Astrocyte (in vitro differentiated cells and primary cell): ENCODE data around the gene IFIT3. TPM values are rescaled to one million over a fixed set of nuclear protein-coding genes. Genes with fewer than 3 reads are reported as not detected.
"Not testable (repeated sequence)": the region's sequence is repeated elsewhere in the genome, so short reads cannot be mapped to it uniquely, and the experiment has no call there.

Experiments used
- DNase-seq: peaks from one replicate; pipeline ENCODE4 v3.0.0-alpha.2; 2010; ENCODE audit warnings: low read depth
- FAIRE-seq: peaks from 2 replicates; lab custom pipeline; 2011; peaks lifted over from hg19 to GRCh38; lab: Jason Lieb, UNC
- H2AFZ ChIP-seq: 2 replicates; pipeline ENCODE4 v1.6.0; 2012; ENCODE audit warnings: low read depth, low read length, inconsistent platforms
- H3K27ac ChIP-seq: 2 replicates; pipeline ENCODE4 v1.5.1; 2011; ENCODE audit warnings: low read depth, low read length, inconsistent platforms
- H3K27me3 ChIP-seq: 2 replicates; pipeline ENCODE4 v1.6.0; 2011; ENCODE audit warnings: low read length, inconsistent platforms; ENCODE audit not compliant: insufficient read depth
- H3K36me3 ChIP-seq: 2 replicates; pipeline ENCODE4 v1.5.1; 2011; ENCODE audit warnings: low read length, inconsistent platforms; ENCODE audit not compliant: insufficient read depth
- H3K4me1 ChIP-seq: 2 replicates; pipeline ENCODE4 v1.5.1; 2011; ENCODE audit warnings: low read length, inconsistent platforms; ENCODE audit not compliant: insufficient read depth
- H3K4me2 ChIP-seq: 2 replicates; pipeline ENCODE4 v1.6.0; 2012; ENCODE audit warnings: low read length, inconsistent platforms
- H3K4me3 ChIP-seq: 2 replicates; pipeline ENCODE4 v1.5.1; 2011; ENCODE audit warnings: low read depth, mild to moderate bottlenecking, low read length, inconsistent platforms; ENCODE audit not compliant: insufficient read depth
- H3K79me2 ChIP-seq: 2 replicates; pipeline ENCODE4 v1.6.0; 2012; ENCODE audit warnings: mild to moderate bottlenecking, low read length, inconsistent platforms; ENCODE audit not compliant: insufficient read depth
- H3K9ac ChIP-seq: 2 replicates; pipeline ENCODE4 v1.6.0; 2012; ENCODE audit warnings: mild to moderate bottlenecking, low read length, inconsistent platforms
- H3K9me3 ChIP-seq: 2 replicates; pipeline ENCODE4 v1.5.1; 2012; ENCODE audit warnings: low read depth, mild to moderate bottlenecking, low read length, inconsistent platforms; ENCODE audit not compliant: insufficient read depth
- H4K20me1 ChIP-seq: 2 replicates; pipeline ENCODE4 v1.6.0; 2012; ENCODE audit warnings: low read length, inconsistent platforms; ENCODE audit not compliant: insufficient read depth
- H3K27ac Mint-ChIP-seq: one replicate; pipeline ENCODE4 v1.8.0; 2021; ENCODE audit warnings: mild to moderate bottlenecking, mixed read lengths; ENCODE audit not compliant: unreplicated experiment
- H3K27me3 Mint-ChIP-seq: one replicate; pipeline ENCODE4 v1.8.0; 2021; ENCODE audit warnings: low read depth, mixed read lengths; ENCODE audit not compliant: unreplicated experiment
- H3K36me3 Mint-ChIP-seq: one replicate; pipeline ENCODE4 v1.8.0; 2021; ENCODE audit warnings: low read depth, mixed read lengths; ENCODE audit not compliant: unreplicated experiment
- H3K4me1 Mint-ChIP-seq: one replicate; pipeline ENCODE4 v1.8.0; 2021; ENCODE audit warnings: low read depth, mixed read lengths; ENCODE audit not compliant: unreplicated experiment
- H3K4me3 Mint-ChIP-seq: one replicate; pipeline ENCODE4 v1.8.0; 2021; ENCODE audit warnings: mild to moderate bottlenecking, moderate library complexity, mixed read lengths; ENCODE audit not compliant: unreplicated experiment
- H3K9me3 Mint-ChIP-seq: one replicate; pipeline ENCODE4 v1.8.0; 2021; ENCODE audit warnings: mild to moderate bottlenecking, mixed read lengths; ENCODE audit not compliant: unreplicated experiment
- CTCF ChIP-seq: IDR thresholded peaks from 2 replicates; pipeline ENCODE4 v1.5.1; 2011; ENCODE audit warnings: low read depth, mild to moderate bottlenecking, inconsistent platforms, low read length, moderate library complexity; ENCODE audit not compliant: insufficient read depth
- EZH2 ChIP-seq: IDR thresholded peaks from 2 replicates; pipeline ENCODE4 v1.6.1; 2012; ENCODE audit warnings: mild to moderate bottlenecking, low read length, inconsistent platforms; ENCODE audit not compliant: insufficient read depth
- total RNA-seq: library from RNA; stranded (reverse); gene quantifications from 2 replicates; pipeline ENCODE4 v1.2.1, GENCODE V29; 2021

Gene IFIT3
- total RNA-seq, 1 donor from 2014 or later, result 171 TPM

GRCh38 chr10:89350631-89351315 is 23.0 kb downstream of the IFIT3 start:
- not testable (repeated sequence) for H3K4me3 ChIP-seq, H3K36me3 Mint-ChIP-seq, FAIRE-seq, H3K27me3 ChIP-seq, H3K79me2 ChIP-seq, DNase-seq, H3K27me3 Mint-ChIP-seq, H3K9me3 Mint-ChIP-seq, H3K36me3 ChIP-seq, H3K9me3 ChIP-seq, H4K20me1 ChIP-seq
- H3K27ac Mint-ChIP-seq, result peak overlapping the region; percentile 99
- H3K4me3 Mint-ChIP-seq, result peak overlapping the region; percentile 3
- Histone ChIP-seq H3K27ac (peak overlapping the region; percentile 96), H3K4me1 (peaks cover 30% of the 10 kb centered on the region), H3K9ac (peak overlapping the region; percentile 82), H2AFZ (peak overlapping the region; percentile 36), H3K4me2 (peak overlapping the region; percentile 74)
- peaks cover 43% of the 10 kb centered on the region for H3K4me1 Mint-ChIP-seq

GRCh38 chr10:89351412-89351779 is 23.6 kb downstream of the IFIT3 start:
- H3K27me3 ChIP-seq, result no peaks in the 10 kb centered on the region
- Mint-ChIP-seq H3K4me3 (no peak overlapping the region), H3K9me3 (no peaks in the 10 kb centered on the region), H3K27ac (peak overlapping the region; percentile 99), H3K27me3 (no peaks in the 10 kb centered on the region), H3K36me3 (no peaks in the 10 kb centered on the region), H3K4me1 (peaks cover 40% of the 10 kb centered on the region)
- FAIRE-seq, result no peak
- H4K20me1 ChIP-seq, result no peaks in the 10 kb centered on the region
- no peaks in the 10 kb centered on the region for H3K79me2 ChIP-seq
- peak overlapping the region; percentile 82 for H3K9ac ChIP-seq
- H3K36me3 ChIP-seq, result no peaks in the 10 kb centered on the region
- peak overlapping the region; percentile 96 for H3K27ac ChIP-seq
- H2AFZ ChIP-seq, result peak overlapping the region; percentile 61
- H3K4me2 ChIP-seq, result peak overlapping the region; percentile 74
- no peak for DNase-seq
- H3K9me3 ChIP-seq, result no peaks in the 10 kb centered on the region
- H3K4me3 ChIP-seq, result peak overlapping the region; percentile 47
- no peak for TF ChIP-seq CTCF
- no peak for TF ChIP-seq EZH2
- peaks cover 30% of the 10 kb centered on the region for H3K4me1 ChIP-seq

DNA sequence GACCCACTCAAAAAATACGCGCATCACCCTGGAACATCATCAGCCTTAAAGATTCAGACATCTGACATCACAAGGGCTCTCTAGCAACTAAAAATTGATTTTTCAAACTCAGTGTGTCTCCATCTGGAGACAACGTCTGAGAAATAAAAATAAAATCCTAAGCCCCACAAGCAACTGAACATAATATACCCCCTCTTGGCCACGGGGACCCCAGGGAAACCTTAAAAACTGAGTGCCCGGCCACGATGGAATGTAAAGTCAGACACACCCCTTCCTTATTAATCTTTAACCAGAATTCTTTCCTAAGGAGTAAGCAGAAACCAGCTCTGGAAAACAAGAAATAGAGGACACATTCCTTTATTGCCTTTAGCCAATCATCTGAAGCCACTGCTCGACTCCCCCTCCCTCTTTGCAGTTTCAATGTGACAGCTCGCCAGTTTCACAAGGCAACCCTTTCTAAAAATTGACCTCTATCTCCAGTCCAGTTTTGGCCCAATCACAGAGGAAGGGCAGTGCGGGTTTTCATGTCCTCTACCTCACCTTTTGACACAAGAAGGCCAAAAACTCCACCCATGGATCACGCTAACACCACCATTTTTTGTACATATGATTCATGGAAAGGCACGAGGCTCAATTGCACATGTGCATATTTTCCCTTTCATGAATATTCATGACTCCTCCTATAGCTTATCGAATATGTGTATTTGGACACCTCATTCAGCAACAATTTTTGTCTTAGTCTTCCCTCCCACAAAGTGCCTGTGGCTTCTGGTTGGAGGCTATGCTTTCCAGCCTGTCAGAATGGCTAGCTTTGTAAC is 24.2 kb downstream of the IFIT3 start:
- Mint-ChIP-seq H3K27ac (peak overlapping the region; percentile 99), H3K27me3 (no peaks in the 10 kb centered on the region), H3K9me3 (no peaks in the 10 kb centered on the region), H3K4me3 (peak overlapping the region; percentile 66), H3K4me1 (peaks cover 40% of the 10 kb centered on the region), H3K36me3 (no peaks in the 10 kb centered on the region)
- Histone ChIP-seq H3K4me3 (peak overlapping the region; percentile 47), H3K4me1 (peaks cover 30% of the 10 kb centered on the region), H3K27me3 (no peaks in the 10 kb centered on the region), H3K4me2 (peak overlapping the region; percentile 74), H3K9me3 (no peaks in the 10 kb centered on the region), H2AFZ (peak overlapping the region; percentile 70), H3K36me3 (no peaks in the 10 kb centered on the region), H3K27ac (peak overlapping the region; percentile 96), H3K79me2 (no peaks in the 10 kb centered on the region), H3K9ac (peak overlapping the region; percentile 82), H4K20me1 (no peaks in the 10 kb centered on the region)
- peak; percentile 98 for DNase-seq
- TF ChIP-seq EZH2 (no peak), CTCF (no peak)
- FAIRE-seq, result peak; percentile 96
